ENCODE data around the gene TSPAN17.

GRCh38 chr5:176667637-176668036, 20.4 kb downstream of the TSPAN17 start:
- TF ChIP-seq EZH2phosphoT487 (IDR thresholded peaks at IDR 0.05; ENCODE audit: unreplicated experiment): no peak
- no peak for TF ChIP-seq POLR2AphosphoS5 (IDR thresholded peaks at IDR 0.05; ENCODE audit: low read depth)
- TF ChIP-seq CTCF (conservative IDR thresholded peaks at IDR 0.05; ENCODE audit: low read depth in 2 of 2): peak; percentile 22 to 47; a peak in 3 of 4 replicates
- TF ChIP-seq EZH2 (IDR thresholded peaks at IDR 0.05; ENCODE audit: low read depth, unreplicated experiment): no peak
- TF ChIP-seq CREB1 (CRISPR knock-in tag; IDR thresholded peaks at IDR 0.05; ENCODE audit: low read depth): no peak
- no peak for TF ChIP-seq REST (IDR thresholded peaks at IDR 0.05; ENCODE audit: unreplicated experiment)
- no peak for TF ChIP-seq ZNF462 (CRISPR knock-in tag; IDR thresholded peaks at IDR 0.05)
- no peak for TF ChIP-seq ZNF331 (CRISPR knock-in tag; IDR thresholded peaks at IDR 0.05; ENCODE audit: low read depth)
- TF ChIP-seq STAT1 (IDR thresholded peaks at IDR 0.05; ENCODE audit: unreplicated experiment): no peak
- TF ChIP-seq ETS1 (IDR thresholded peaks at IDR 0.05): no peak
- no peak for TF ChIP-seq JUNB (IDR thresholded peaks at IDR 0.05; ENCODE audit: unreplicated experiment)
- no peak for TF ChIP-seq ZNF114 (CRISPR knock-in tag; IDR thresholded peaks at IDR 0.05)
